ENCODE results near the gene GEMIN4.
"Not testable (repeated sequence)": the region's sequence is repeated elsewhere in the genome, so short reads cannot be mapped to it uniquely, and the experiment has no call there.

The GEMIN4 gene

DNA sequence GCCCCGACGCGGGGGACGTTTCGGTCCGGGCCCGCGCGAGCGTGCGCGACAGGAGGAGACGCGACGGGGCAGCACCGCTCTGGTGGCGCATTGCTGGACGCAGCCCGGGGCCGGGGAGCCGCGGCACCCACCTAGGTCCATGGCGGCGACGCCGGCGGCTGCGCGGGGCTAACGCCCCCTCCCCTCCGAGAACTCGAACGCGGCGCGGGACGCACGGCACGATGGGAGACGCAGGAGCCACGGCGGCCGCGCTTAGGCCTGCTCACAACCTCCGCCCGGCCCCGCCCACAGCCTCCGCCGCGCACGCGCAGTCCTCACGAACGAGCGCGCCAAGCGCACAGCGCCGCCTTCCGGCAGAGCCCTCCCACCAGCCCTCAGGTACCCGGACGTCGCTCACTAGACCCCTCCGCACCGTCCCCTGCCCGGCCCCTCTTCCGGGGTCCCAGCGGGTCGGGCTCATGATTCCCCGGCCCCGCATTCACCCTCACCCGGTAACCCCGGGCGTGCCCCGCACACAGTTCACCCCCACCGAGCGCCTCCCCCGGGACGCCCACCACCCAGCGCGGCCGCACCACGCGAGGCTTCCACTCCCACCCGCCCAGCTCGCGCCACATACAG is at the start of gene GEMIN4:
Gene GEMIN4 (minus strand): TSS at position 263 of the 618 bp plus-strand sequence. CDS start 122 bp downstream, at position 141.
- DNase-seq (ENCODE audit: low read depth in 1 of 2, low spot score in 1 of 2) = peak; percentile 97 to 99

DNA sequence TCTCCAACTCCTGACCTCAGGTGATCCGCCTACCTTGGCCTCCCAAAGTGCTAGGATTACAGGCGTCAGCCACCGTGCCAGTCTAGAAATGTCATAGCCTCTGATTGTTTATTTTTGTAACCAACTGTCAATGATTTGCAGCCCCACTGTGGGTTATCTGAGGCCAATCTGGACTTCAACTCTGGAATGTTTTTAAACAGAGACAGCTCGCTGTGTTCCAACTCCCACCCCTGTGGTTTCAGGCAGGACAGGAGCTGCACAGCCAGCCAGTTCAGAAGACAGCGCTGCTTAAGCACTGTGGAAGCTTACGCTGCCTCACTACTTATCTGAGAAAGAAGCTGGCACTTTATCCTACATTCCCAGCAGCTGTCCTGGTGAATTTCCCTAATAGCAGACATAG is 49.6 kb upstream of the GEMIN4 start:
- no peak for DNase-seq (ENCODE audit: low read depth in 1 of 2, low spot score in 1 of 2)

DNA sequence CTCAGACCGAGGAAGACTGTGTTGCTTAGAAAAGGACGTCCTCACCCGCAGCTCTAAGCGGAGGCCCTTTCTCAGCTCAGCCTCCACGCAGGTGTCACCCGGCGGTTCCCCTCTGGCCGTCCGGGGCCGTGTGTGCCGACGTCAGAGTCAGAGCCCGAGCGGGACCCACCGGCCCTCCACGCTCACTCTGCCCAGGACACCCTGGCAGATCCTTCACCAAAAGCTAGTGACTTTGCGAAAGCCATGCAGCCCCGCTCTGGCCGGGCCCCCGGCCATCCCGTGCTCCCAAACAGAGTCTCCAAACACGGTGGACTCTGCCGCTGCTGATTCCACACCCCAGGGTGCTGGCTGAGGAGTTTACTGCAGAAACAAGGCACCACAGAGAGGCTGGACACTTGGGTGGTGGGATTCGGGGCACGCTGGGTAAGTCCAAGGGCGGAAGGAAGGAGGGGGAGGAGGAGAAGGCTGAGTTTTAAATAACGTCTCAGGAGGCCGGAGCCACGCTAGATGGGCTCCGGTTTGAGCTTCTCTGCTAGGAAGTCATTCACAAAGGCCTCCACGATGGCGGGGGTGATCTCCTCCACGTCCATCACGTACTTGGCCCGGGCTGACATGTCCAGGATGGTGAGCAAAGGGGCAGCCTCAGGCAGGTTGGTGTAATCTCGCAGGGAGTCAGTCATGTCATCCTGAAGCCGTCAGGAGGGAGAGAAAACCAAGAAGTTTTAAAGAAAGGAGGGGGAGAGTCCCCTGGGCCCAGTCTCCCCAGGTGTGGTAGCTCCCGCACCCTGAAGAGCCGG is 48.6 kb upstream of the GEMIN4 start:
- DNase-seq (ENCODE audit: low read depth in 1 of 2, low spot score in 1 of 2) = no peak

DNA sequence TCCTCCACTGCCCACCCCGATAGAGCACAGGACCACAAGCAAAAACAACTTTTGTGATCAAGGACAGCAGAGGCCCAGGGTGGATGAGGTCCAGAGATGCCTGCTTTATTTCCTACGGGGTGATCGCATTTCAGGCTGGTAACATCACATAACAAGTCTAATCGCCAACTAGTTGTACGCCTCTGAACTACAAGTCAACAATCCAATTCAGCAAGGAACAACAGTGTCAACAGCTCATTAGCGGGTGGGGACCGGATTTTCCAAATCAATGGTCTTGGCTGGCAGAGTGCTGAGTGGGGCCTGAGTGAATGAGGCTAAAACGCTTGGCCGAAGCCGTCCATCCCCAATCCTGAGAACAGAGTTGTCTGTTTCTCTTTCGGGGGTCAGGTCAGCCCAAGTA is 47.2 kb upstream of the GEMIN4 start:
- no peak for DNase-seq (ENCODE audit: low read depth in 1 of 2, low spot score in 1 of 2)

DNA sequence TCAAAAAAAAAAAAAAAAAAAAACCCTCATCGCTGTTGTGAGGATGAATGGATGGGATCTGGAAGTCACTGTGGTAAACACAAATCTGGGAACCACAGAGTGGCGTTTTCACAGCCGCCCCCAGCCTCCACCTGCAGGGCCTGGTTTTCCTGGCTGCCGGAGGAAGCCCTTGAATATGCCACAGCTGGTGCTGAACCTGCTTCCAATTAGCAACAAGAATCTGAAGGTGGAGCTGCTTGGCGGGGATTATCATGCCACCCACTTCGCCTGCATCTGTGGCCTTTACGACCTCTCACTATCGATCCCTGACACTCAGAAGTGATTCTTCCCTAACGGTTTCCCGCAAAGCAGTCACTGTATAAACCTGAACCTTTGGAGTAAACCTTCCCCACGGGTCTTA is 46.2 kb upstream of the GEMIN4 start:
- no peak for DNase-seq (ENCODE audit: low read depth in 1 of 2, low spot score in 1 of 2)

DNA sequence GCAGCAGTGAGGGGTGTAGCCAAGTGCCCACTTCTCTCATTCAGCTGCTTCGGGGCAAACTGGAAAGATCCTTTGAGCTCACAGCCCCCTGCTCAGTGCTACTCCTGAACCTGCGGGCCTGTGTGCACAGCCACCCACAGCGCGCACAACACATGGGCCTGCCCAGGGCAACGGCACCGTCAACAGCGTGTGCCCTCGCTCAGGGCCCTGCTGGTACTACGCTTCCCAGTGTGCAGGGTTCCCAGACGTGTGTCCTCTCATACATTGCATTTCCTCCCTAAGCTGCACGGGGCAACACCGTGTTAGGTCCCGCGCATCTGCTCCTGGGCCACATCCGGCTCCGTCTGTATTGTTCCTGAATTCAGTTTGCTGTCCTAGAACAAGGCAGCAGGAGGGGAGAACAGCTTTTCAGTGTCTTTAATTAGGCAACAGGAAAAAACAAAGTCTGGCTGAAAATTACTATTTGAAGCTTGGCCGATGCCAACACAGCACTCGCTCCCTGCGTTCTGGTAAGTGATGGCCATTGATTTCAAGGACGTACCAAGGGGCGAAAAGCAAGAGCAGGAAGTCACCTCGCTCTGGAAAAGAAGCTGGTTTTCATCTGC is 45.3 kb upstream of the GEMIN4 start:
- DNase-seq (ENCODE audit: low read depth in 1 of 2, low spot score in 1 of 2) = no peak

DNA sequence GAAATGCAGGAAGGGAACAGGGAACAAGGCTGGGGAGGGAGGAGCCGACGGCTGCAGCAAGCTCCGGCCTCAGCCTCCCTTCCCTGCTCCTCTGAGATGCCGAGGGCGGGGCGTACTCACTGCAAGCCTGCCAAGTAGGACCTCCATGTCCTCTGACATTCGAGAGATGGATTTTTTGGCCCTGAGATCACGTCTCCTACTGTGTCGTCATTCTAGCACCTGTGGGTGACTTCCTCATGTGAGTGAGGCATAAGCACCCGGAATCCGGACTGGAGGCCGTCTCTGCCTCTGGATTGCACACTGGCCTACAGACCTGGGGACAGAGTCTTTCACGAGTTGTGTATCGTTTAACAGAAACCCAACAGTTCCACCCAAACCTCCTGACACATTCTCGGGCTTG is 44.5 kb upstream of the GEMIN4 start:
- DNase-seq (ENCODE audit: low read depth in 1 of 2, low spot score in 1 of 2) = no peak

DNA sequence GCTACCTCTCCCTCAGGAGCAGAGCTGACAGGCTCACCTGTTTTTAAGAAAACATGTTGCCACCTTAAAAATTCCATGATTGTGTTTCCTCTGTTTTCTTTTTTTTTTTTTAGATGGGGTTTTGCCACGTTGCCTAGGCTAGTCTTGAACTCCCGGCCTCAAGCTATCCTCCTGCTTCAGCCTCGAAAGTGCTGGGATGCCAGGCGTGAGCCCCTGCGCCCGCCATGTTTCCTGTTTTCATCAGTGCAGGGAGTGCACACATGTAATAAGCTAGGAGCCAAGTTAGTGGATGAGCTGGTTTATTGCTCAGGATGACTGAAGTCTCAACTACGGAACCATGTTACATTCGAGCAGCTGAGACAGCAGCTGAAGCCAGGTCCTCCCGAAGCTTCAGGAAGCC is 43.7 kb upstream of the GEMIN4 start:
- DNase-seq (ENCODE audit: low read depth in 1 of 2, low spot score in 1 of 2) = no peak

DNA sequence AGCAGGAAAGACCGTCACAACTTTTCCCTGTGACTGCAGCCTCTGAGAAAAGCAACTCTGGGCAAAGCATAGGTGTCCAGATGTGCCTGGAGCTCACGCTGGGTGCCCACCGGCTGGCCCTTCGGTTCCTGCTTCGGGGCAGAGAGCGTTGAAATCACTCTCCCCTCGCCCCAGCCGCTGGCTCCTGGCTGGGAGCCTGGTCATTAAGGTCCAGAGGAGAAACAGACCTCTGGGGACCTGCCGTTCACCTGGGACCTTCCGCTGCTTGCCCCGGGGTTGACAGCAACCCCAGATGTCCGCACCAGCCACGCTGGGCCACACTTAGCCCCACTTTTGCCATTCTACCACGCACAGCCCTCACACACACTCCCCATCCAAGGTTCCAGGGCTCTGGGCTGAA is 43.2 kb upstream of the GEMIN4 start:
- no peak for DNase-seq (ENCODE audit: low read depth in 1 of 2, low spot score in 1 of 2)

DNA sequence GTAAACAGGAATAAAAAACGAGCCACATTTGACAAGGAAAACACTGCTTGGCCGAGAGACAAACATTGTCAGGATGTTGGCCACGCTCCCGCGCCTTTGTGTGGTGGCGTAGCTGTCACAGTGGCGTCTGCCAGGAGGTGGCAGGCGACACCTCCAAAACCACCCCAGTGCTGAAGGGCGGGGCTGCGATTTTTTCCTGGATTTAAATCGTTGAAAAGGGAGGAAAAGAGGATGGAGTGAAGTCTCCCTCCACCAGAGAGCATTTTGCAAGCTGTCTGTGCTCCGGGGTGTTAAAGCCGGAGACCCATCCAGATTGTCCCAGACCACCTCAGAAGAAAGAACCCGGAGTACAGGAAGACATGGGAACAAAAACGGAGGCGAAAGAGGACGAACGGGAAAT is 42.8 kb upstream of the GEMIN4 start:
- DNase-seq (ENCODE audit: low read depth in 1 of 2, low spot score in 1 of 2) = peak in 1 of 2 donors; percentile 8

DNA sequence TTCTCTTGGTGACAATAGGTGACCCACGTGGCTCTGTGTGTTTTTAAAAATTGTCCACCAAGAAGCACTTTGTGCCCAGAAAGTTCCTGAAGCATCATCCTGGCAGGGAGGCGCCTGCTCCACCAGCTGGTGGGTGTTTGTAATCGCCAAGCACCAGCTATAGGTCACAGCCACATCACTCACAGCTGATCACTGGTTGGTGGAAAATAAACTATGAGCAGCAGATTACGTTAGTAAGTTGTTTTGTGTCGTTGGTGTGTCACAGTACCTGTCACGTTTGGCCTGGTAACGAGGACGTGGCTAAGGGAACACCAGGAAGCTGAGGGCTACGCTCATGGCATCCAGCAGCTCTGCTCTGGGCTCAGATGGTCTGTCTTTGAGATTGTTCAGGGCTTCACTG is 40.2 kb upstream of the GEMIN4 start:
- DNase-seq (ENCODE audit: low read depth in 1 of 2, low spot score in 1 of 2) = no peak

DNA sequence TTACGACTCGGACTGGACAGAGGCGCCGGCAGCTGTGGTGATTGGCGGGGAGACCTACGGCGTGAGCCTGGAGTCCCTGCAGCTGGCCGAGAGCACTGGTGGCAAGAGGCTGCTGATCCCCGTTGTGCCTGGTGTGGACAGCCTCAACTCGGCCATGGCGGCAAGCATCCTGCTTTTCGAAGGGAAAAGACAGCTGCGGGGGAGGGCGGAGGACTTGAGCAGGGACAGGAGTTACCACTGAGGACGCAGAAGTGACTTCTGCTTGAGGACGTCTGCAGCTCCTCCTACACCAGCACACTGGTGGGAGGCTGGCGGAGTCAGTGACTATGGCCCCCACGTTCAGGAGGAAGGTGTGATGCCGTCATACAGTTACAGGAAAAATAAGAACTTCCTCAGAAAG is 39.8 kb upstream of the GEMIN4 start:
- no peak for DNase-seq (ENCODE audit: low read depth in 1 of 2, low spot score in 1 of 2)

DNA sequence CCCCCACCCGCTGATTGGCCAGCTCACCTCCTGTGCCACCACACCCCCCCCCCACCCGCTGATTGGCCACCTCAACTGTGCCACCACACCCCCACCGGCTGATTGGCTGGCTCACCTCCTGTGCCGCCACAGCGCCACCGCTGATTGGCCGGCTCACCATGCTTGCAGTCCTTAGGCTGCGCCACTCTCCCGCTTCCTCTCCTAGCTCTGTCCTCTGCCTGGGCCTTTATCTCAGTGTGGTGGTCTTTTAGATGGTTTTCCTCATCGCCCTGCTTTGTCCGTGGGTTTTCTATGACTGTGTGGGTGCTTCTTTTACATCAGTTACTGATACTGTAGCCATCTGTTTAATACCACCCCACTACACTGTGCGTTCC is 38.8 kb upstream of the GEMIN4 start:
- DNase-seq (ENCODE audit: low read depth in 1 of 2, low spot score in 1 of 2) = not testable (repeated sequence)

DNA sequence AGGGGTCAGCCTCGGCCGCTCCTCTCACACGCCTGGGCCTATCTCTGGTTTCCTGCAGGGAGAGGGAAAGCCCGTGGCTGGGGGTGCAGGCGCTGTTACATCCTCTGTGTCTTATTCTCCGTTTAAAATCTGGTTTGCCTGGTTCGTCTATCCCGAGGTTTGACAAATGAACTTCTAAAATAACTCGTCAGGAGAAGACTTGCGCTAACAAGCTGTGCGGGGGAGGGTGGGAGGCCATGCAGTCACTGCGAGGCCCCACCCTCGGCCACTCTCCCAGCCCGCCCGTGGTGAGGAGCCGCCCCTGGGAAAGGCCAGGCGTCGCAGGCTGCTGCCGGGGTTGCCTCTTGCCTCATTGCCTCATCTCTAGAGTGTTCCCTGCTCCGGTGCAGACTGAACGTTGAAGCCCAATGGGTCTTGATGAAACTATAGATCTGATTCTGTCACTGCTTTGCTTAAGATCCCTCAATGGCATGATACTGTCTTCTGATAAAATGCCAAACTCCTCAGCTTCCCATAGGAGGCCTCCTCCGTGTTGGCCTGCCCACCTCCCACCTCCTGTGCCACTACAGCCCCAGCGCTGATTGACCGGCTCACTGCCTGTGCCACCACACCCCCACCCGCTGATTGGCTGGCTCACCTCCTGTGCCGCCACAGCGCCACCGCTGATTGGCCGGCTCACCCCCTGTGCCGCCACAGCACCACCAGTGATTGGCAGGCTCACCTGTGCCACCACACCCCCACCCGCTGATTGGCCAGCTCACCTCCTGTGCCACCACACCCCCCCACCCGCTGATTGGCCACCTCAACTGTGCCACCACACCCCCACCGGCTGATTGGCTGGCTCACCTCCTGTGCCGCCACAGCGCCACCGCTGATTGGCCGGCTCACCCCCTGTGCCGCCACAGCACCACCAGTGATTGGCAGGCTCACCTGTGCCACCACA is 38.1 kb upstream of the GEMIN4 start:
- DNase-seq (ENCODE audit: low read depth in 1 of 2, low spot score in 1 of 2) = not testable (repeated sequence)

DNA sequence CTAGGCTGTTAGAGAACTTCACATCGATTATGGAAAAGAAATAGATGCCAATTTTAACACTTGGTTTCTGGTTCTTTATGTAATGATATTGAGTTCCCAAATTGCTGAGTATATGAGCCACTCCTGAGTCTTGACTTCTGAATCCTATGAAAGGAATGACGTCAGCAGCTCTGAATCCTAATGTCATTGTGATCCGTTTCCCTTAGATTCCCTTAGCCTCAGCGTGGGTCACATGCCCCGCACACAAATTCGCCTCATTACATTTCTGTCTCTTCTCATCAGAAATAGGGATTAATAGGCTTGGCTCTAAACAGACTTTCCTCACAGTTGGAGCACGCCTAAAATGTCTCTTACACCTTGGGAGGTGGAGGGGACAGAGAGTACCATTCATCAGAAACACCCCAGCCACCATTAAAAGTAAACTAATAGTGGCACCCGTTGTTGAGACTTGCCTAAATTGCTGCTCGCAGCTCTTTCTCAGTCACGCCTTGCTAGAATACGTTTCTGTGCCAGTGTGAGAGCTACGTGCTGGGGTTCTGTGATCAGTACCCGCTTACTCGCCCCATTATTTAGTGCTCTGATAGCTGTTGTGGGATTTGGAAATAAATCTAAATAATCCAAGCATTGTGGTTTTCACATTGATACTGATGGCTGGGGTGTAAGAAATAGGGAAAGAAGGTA is 37.2 kb upstream of the GEMIN4 start:
- DNase-seq (ENCODE audit: low read depth in 1 of 2, low spot score in 1 of 2) = no peak

DNA sequence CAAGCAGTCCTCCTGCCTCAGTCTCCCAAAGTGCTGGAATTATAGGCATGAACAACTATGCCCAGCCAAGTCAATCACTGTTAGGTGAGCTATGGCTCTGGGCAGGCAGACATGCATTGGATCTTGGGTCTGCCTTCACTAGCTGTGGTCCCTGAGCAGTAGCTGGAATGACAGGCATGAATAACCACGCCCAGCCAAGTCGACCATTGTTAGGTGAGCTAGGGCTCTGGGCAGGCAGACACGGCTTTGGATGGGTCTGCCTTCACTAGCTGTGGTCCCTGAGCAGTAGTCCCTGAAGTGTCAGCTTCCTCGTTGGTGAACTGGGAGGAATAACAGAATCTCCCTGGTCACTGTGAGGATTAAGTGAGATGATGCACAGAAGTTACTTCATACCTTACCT is 36.5 kb upstream of the GEMIN4 start:
- no peak for DNase-seq (ENCODE audit: low read depth in 1 of 2, low spot score in 1 of 2)

DNA sequence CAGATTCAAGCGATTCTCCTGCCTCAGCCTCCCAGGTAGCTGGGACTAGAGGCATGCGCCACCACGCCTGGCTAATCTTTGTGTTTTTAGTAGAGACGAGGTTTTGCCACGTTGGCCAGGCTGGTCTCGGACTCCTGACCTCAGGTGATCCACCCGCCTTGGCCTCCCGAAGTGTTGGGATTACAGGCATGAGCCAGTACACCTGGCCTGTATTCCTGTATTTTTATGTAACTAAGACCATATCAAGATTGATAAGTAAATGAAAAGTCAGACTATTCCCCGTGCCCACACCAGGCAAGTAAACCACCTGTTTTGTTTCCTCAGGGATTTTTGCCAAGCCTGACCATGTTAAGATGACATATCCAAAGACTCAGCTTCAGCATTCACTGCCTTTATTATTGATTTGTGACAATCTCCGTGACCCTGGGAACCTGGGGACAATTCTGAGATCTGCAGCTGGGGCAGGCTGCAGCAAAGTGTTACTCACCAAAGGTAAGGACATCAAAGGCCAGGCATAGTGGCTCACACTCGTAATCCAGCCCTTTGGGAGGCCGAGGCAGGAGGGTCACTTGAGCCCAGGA is 35.7 kb upstream of the GEMIN4 start:
- no peak for DNase-seq (ENCODE audit: low read depth in 1 of 2, low spot score in 1 of 2)

DNA sequence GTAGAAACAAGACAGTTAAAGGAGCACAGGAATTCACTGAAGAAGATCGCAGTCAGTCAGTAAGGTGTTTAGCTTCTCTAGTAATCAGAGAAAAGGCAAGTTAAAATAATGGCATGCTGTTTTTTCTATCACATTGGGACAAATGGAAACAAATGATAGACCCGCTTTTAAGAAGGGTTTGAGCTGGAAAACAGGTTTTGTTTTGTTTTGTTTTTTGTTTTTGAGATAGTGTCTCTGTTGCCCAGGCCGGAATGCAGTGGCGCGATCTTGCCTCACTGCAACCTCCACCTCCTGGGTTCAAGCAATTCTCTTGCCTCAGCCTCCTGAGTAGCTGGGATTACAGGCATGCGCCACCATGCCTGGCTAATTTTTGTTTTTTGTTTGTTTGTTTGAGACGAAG is 33.8 kb upstream of the GEMIN4 start:
- DNase-seq (ENCODE audit: low read depth in 1 of 2, low spot score in 1 of 2) = not testable (repeated sequence)

DNA sequence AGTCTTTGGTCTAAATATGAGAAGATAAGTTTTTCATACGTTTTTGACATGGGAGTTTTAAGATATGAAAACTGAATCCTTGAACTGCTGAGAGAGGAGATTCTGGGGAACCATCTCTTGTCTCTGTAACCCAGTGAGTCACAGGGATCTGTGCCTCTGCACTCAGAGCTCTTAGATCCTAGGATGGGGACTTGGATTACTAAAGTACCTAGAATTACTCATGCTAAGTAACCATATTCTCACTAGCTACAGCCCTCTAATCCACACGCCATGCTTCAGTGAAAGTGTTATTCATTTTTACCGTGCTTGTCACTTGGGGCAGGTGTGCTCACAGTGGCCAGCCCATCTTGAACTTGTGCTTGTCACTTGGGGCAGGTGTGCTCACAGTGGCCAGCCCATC is 32.1 kb upstream of the GEMIN4 start:
- no peak for DNase-seq (ENCODE audit: low read depth in 1 of 2, low spot score in 1 of 2)
